Prostate gland (tissue), 2 donors: ENCODE data around the gene PRSS27. TPM values are rescaled to one million over a fixed set of nuclear protein-coding genes. Genes with fewer than 3 reads are reported as not detected.
A peak's percentile ranks its signal among the peaks of the same experiment; 100 is the strongest.

Experiments used
- DNase-seq: peaks from one replicate; pipeline ENCODE4 v3.0.0-alpha.2; 2019; ENCODE audit warnings: low spot score
- H3K27ac ChIP-seq, 2 donors: fragments of 200-600 bp; sonication (generic); 2 replicates each; pipeline ENCODE4 v1.5.1; 2017 to 2019
- H3K27me3 ChIP-seq: fragments of 200-600 bp; sonication (generic); replicated peaks from 2 replicates; pipeline ENCODE4 v1.5.1; 2019; ENCODE audit not compliant: insufficient read depth
- H3K36me3 ChIP-seq, 2 donors: fragments of 200-600 bp; sonication (generic); 1 replicate in 1 of 2; 2 replicates in 1 of 2; pipeline versions ENCODE4 v1.5.1 to v1.8.1; 2017 to 2019
- H3K4me1 ChIP-seq: fragments of 200-600 bp; sonication (generic); replicated peaks from 2 replicates; pipeline ENCODE4 v1.5.1; 2019
- H3K4me3 ChIP-seq, 2 donors: fragments of 200-600 bp; sonication (generic); 2 replicates each; pipeline ENCODE4 v1.5.1; 2017 to 2019
- H3K9me3 ChIP-seq: fragments of 200-600 bp; sonication (generic); 2 replicates; pipeline ENCODE4 v1.5.1; 2017
- POLR2A ChIP-seq: fragments of 450-650 bp; IDR thresholded peaks from one replicate; pipeline ENCODE4 v1.6.1; 2016; ENCODE audit warnings: antibody characterized with exemption, mild to moderate bottlenecking
- POLR2AphosphoS5 ChIP-seq: sonication (generic); formaldehyde crosslinking; IDR thresholded peaks from one replicate; pipeline ENCODE4 v1.6.1; 2017; ENCODE audit warnings: antibody characterized with exemption
- WGBS: methylation state at CpG from one replicate; pipeline ENCODE4 v1.1.5; 2018; 5-methylcytosine and 5-hydroxymethylcytosine counted together
- intact Hi-C: fragments of 100-400 bp; cut with DNase I; formaldehyde crosslinking; loops from one replicate; pipeline ENCODE4 v1.14.2; 2022
- total RNA-seq, 2 donors: library from RNA; depleted of rRNA; stranded (reverse); fragments of >200 nt; gene quantifications; one replicate each; pipeline ENCODE4 v1.1.0, GENCODE V29; 2016
- TF ChIP-seq, protein P1 (sequence below), 4 experiments: fragments of 200-600 bp in 2 of 4; fragments of 450-650 bp in 2 of 4; sonication (generic) in 2 of 4; IDR thresholded peaks; 1 replicate in 3 of 4; 2 replicates in 1 of 4; pipeline ENCODE4 v1.5.1; 2016 to 2019; ENCODE audit warnings: antibody characterized with exemption in 4 of 4, mild to moderate bottlenecking in 2 of 4, moderate library complexity in 2 of 4

The PRSS27 gene
- total RNA-seq, result 1 to 10 TPM; 1.9 to 6.9 TPM

DNA sequence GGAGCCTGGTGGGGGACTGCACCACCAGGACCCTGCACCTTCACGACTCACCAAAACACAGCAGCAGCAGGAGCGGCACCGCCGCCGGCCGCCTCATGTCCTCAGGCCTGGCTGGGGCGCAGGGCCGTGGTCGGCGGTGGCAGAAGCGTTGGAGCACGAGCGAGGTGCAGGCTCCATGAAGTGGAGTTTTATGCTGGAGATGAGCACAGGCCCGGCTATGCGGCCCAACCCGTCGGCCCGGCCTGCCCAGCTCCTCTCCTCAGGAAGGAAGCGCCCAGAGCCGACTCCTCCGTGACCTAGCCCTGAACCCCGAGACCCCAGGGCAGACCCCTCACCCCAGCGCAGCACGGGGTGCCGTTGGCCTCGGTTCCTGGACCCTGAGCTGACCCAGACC is at the start of gene PRSS27:
Gene PRSS27, minus strand, starts transcription at position 161 of the 394 bp plus-strand sequence. Its CDS starts 64 bp downstream, at position 97.
- no peaks in the 10 kb centered on the region for H3K4me1 ChIP-seq
- TF ChIP-seq, protein P1, sequence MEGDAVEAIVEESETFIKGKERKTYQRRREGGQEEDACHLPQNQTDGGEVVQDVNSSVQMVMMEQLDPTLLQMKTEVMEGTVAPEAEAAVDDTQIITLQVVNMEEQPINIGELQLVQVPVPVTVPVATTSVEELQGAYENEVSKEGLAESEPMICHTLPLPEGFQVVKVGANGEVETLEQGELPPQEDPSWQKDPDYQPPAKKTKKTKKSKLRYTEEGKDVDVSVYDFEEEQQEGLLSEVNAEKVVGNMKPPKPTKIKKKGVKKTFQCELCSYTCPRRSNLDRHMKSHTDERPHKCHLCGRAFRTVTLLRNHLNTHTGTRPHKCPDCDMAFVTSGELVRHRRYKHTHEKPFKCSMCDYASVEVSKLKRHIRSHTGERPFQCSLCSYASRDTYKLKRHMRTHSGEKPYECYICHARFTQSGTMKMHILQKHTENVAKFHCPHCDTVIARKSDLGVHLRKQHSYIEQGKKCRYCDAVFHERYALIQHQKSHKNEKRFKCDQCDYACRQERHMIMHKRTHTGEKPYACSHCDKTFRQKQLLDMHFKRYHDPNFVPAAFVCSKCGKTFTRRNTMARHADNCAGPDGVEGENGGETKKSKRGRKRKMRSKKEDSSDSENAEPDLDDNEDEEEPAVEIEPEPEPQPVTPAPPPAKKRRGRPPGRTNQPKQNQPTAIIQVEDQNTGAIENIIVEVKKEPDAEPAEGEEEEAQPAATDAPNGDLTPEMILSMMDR (IDR thresholded peaks at IDR 0.05), result no peak
- no peak for TF ChIP-seq POLR2A
- no peaks in the 10 kb centered on the region for H3K27me3 ChIP-seq
- H3K4me3 ChIP-seq, result peak within 1 kb of the TSS; percentile 67 to 80
- intact Hi-C loops, result no loop called here
- no peak for DNase-seq
- 67% methylated on average over 15 of the region's 26 CpGs for WGBS
- H3K27ac ChIP-seq, result peak within 1 kb of the TSS; percentile 71 to 80
- H3K36me3 ChIP-seq, result no peaks in the 10 kb centered on the region
- H3K9me3 ChIP-seq, result no peaks in the 10 kb centered on the region

DNA sequence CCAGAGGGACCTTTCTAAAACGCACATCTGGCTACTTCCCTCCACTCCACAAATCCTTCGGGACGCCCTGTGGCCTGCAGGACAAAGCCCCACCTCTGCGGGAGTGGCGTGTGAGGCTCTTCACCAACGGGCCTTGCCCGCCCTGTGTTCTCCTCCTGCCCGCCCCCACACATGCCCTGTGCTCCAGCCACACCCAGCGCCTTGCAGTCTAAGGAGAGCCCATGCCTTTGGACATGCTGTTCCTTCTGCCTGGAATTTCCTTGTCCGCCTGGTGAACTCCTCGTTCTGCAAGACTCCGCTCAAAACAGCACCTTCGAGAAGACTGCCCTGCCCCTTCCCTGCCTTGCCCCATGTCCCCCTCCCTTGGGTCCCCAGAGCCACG is 49.6 kb upstream of the PRSS27 start:
- WGBS, result 67% methylated on average over 14 of the region's 14 CpGs
- H3K36me3 ChIP-seq, result peaks cover 33 to 57% of the 10 kb centered on the region in 2 donors
- intact Hi-C loops, result no loop called here
- H3K27ac ChIP-seq, result no peak overlapping the region
- TF ChIP-seq POLR2A, result no peak
- no peak for TF ChIP-seq POLR2AphosphoS5
- TF ChIP-seq, protein P1 (IDR thresholded peaks at IDR 0.05), result no peak
- H3K9me3 ChIP-seq, result no peaks in the 10 kb centered on the region
- H3K4me3 ChIP-seq, result no peak overlapping the region
- H3K4me1 ChIP-seq, result no peaks in the 10 kb centered on the region
- no peak for DNase-seq
- H3K27me3 ChIP-seq, result no peaks in the 10 kb centered on the region

DNA sequence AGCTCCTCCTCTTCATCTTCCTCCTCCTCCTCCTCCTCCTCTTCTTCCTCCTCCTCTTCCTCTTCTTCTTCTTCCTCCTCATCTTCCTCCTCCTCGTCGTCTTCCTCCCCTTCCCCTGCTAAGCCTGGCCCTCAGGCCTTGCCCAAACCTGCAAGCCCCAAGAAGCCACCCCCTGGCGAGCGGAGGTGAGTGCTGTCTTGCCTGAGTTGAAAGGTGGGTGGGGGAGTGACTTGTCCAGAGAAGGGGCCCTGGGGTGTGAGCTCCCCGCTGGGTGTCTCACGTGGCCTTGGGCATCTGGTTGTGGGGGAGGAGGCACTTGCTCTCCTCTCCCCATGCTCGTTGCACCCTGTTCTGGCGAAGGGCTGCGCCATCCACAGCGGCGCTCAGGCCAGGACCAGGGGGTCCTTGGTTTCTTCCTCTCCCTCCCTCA is 49.1 kb upstream of the PRSS27 start:
- Histone ChIP-seq H3K36me3 (peaks cover 33 to 60% of the 10 kb centered on the region in 2 donors), H3K4me3 (no peak overlapping the region), H3K27me3 (no peaks in the 10 kb centered on the region), H3K9me3 (no peaks in the 10 kb centered on the region), H3K27ac (no peak overlapping the region), H3K4me1 (no peaks in the 10 kb centered on the region)
- TF ChIP-seq, protein P1 (IDR thresholded peaks at IDR 0.05), result no peak
- no peak for TF ChIP-seq POLR2A
- TF ChIP-seq POLR2AphosphoS5, result no peak
- intact Hi-C loops, result no loop called here
- no peak for DNase-seq
- WGBS, result 83% methylated on average over 11 of the region's 11 CpGs

DNA sequence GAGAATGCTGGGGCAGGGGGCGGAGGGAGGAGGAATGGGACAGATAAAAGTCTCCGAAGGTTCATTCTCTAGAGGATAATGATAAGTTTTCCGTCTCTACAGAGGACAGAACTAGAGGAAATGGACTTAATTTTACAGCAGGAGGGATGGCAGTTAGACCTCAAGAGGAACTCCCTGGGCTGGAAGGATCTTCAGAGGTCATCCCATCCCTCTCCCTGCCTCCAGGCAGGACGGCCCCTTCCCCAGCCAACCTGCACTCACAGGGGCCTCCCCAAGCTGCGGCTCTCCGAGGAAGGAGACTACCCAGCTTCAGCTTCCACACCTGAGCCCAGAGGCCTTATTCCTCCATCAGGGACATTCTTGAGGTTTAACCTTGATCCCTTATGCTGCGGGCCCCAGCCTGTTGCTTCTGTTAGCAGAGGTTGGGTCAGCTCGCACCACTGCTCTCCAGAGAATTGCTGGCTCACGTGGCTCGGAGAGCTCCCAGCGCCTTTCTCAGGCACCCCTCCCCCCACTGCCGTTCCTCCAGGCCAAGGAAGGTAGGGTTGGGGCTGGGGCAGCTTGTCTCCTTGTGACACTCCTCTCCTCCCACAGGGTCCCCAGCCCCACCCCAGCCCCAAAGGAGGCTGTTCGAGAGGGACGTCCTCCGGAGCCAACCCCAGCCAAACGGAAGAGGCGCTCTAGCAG is 48.5 kb upstream of the PRSS27 start:
- no peaks in the 10 kb centered on the region for H3K9me3 ChIP-seq
- H3K4me3 ChIP-seq, result no peak overlapping the region
- H3K36me3 ChIP-seq, result peaks cover 33 to 65% of the 10 kb centered on the region in 2 donors
- WGBS, result 74% methylated on average over 17 of the region's 17 CpGs
- H3K4me1 ChIP-seq, result no peaks in the 10 kb centered on the region
- TF ChIP-seq, protein P1 (IDR thresholded peaks at IDR 0.05), result no peak
- TF ChIP-seq POLR2A (no peak), POLR2AphosphoS5 (no peak)
- no peaks in the 10 kb centered on the region for H3K27me3 ChIP-seq
- DNase-seq, result no peak
- no peak overlapping the region for H3K27ac ChIP-seq
- intact Hi-C loops, result no loop called here

DNA sequence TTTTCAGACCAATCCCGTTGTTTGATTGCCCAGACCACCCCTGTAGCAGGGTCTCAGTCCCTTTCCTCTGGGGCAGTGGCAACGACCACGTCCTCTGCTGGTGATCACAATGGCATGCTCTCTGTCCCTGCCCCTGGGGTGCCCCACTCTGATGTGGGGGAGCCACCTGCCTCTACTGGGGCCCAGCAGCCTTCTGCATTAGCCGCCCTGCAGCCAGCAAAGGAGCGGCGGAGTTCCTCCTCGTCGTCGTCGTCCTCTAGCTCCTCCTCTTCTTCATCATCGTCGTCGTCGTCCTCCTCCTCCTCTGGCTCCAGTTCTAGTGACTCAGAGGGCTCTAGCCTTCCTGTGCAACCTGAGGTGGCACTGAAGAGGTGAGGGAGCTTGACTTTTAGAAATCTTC is 47.9 kb upstream of the PRSS27 start:
- H3K36me3 ChIP-seq, result peaks cover 36 to 72% of the 10 kb centered on the region in 2 donors
- TF ChIP-seq POLR2AphosphoS5, result no peak
- TF ChIP-seq, protein P1 (IDR thresholded peaks at IDR 0.05), result no peak
- TF ChIP-seq POLR2A, result no peak
- H3K9me3 ChIP-seq, result no peaks in the 10 kb centered on the region
- H3K27ac ChIP-seq, result no peak overlapping the region
- intact Hi-C loops, result no loop called here
- no peaks in the 10 kb centered on the region for H3K4me1 ChIP-seq
- DNase-seq, result no peak
- no peak overlapping the region for H3K4me3 ChIP-seq
- WGBS, result 67% methylated on average over 14 of the region's 14 CpGs
- H3K27me3 ChIP-seq, result no peaks in the 10 kb centered on the region
